H1 (cell line): Measurements from ENCODE around the gene CXCR3. TPM values are rescaled to one million over a fixed set of nuclear protein-coding genes. Genes with fewer than 3 reads are reported as not detected.

Experiments used
- CTCF ChIA-PET: fragments of 300-600 bp; sonication (Branson Sonifier 250); formaldehyde crosslinking; loops from one replicate; lab custom pipeline; 2021; ENCODE audit not compliant: partially characterized antibody; lab: Charles Lee
- POLR2A ChIA-PET: fragments of 300-600 bp; sonication (Branson Sonifier 250); formaldehyde crosslinking; loops from one replicate; lab custom pipeline; 2021; ENCODE audit warnings: inconsistent platforms; ENCODE audit not compliant: partially characterized antibody; lab: Charles Lee
- DNase-seq, 2 experiments: peaks; one replicate each; pipeline versions ENCODE4 v3.0.0 to v3.0.0-alpha.2; 2010 to 2022; ENCODE audit warnings: low spot score in 2 of 2, low read depth in 1 of 2, mixed read lengths in 1 of 2
- FAIRE-seq: peaks from 2 replicates; lab custom pipeline; 2011; peaks lifted over from hg19 to GRCh38; lab: Jason Lieb, UNC
- H2AFZ ChIP-seq: 2 replicates; pipeline ENCODE4 v1.8.1; 2012; ENCODE audit warnings: low read length, inconsistent platforms
- H2AK5ac ChIP-seq: 2 replicates; pipeline ENCODE4 v1.6.1; 2013; ENCODE audit warnings: low read depth, low read length
- H2BK120ac ChIP-seq: replicated peaks from 2 replicates; pipeline ENCODE3; 2013; ENCODE audit warnings: low read depth, low read length, inconsistent platforms
- H2BK12ac ChIP-seq: 2 replicates; pipeline ENCODE4 v1.6.1; 2013; ENCODE audit warnings: low read depth, low read length
- H2BK15ac ChIP-seq: 2 replicates; pipeline ENCODE4 v1.6.1; 2013; ENCODE audit warnings: low read length
- H2BK20ac ChIP-seq: 2 replicates; pipeline ENCODE4 v1.6.1; 2013; ENCODE audit warnings: low read length
- H2BK5ac ChIP-seq: 2 replicates; pipeline ENCODE4 v1.6.1; 2013; ENCODE audit warnings: low read depth, low read length
- H3K14ac ChIP-seq: 2 replicates; pipeline ENCODE4 v1.6.1; 2013; ENCODE audit warnings: inconsistent platforms; ENCODE audit not compliant: insufficient read length
- H3K18ac ChIP-seq: 2 replicates; pipeline ENCODE4 v1.6.1; 2013; ENCODE audit warnings: low read length; ENCODE audit errors: extremely low read depth
- H3K23ac ChIP-seq: 2 replicates; pipeline ENCODE4 v1.6.1; 2013; ENCODE audit warnings: inconsistent platforms; ENCODE audit not compliant: insufficient read length
- H3K23me2 ChIP-seq: 2 replicates; pipeline ENCODE4 v1.6.1; 2013; ENCODE audit warnings: low read depth, low read length
- H3K27ac ChIP-seq: 2 replicates; pipeline ENCODE4 v1.6.1; 2011; ENCODE audit warnings: low read depth, low read length, inconsistent platforms
- H3K27me3 ChIP-seq, 4 experiments: replicated peaks in 1 of 4; 1 replicate in 1 of 4; 2 replicates in 3 of 4; pipeline versions ENCODE4 v1.6.1 to v1.8.1; 2011 to 2013; ENCODE audit warnings: low read length in 3 of 4, mild to moderate bottlenecking in 3 of 4, inconsistent platforms in 2 of 4, mixed read lengths in 2 of 4, moderate library complexity in 1 of 4; ENCODE audit not compliant: control insufficient read depth in 3 of 4, insufficient read depth in 3 of 4; ENCODE audit errors: extremely low read depth in 1 of 4
- H3K36me3 ChIP-seq, 4 experiments: 2 replicates each; pipeline versions ENCODE4 v1.6.1 to v1.8.1; 2011 to 2013; ENCODE audit warnings: mild to moderate bottlenecking in 4 of 4, low read length in 3 of 4, moderate library complexity in 2 of 4, control low read depth in 1 of 4, inconsistent platforms in 1 of 4; ENCODE audit not compliant: insufficient read depth in 4 of 4, control insufficient read depth in 2 of 4
- H3K4ac ChIP-seq: replicated peaks from 2 replicates; pipeline ENCODE3; 2013; ENCODE audit warnings: low read length, low read depth, mixed read lengths, inconsistent platforms; ENCODE audit not compliant: insufficient read length
- H3K4me1 ChIP-seq, 4 experiments: replicated peaks in 1 of 4; 1 replicate in 1 of 4; 2 replicates in 3 of 4; pipeline versions ENCODE4 v1.6.1 to v1.8.1; 2011 to 2013; ENCODE audit warnings: low read length in 3 of 4, inconsistent platforms in 2 of 4, mixed read lengths in 1 of 4; ENCODE audit not compliant: insufficient read depth in 4 of 4, control insufficient read depth in 3 of 4
- H3K4me2 ChIP-seq, 2 experiments: 2 replicates each; pipeline versions ENCODE4 v1.6.1 to v1.8.1; 2011 to 2013; ENCODE audit warnings: low read depth in 2 of 2, low read length in 2 of 2, control low read depth in 1 of 2, inconsistent platforms in 1 of 2, mild to moderate bottlenecking in 1 of 2; ENCODE audit not compliant: insufficient read depth in 1 of 2
- H3K4me3 ChIP-seq, 4 experiments: fragments of 200-600, 300-600 bp in 1 of 4; sonication (generic), shearing (Covaris generic), sonication (Bioruptor Twin) in 1 of 4; 2 replicates each; pipeline versions ENCODE4 v1.5.1 to v1.8.1; 2011 to 2016; ENCODE audit warnings: low read length in 4 of 4, low read depth in 3 of 4, control low read depth in 2 of 4, inconsistent platforms in 2 of 4, mild to moderate bottlenecking in 2 of 4, mixed read lengths in 1 of 4, moderate library complexity in 1 of 4; ENCODE audit not compliant: insufficient read depth in 2 of 4; ENCODE audit errors: extremely low read depth in 1 of 4
- H3K56ac ChIP-seq: replicated peaks from 2 replicates; pipeline ENCODE3; 2013; ENCODE audit warnings: low read depth, mild to moderate bottlenecking, mixed read lengths, low read length, inconsistent platforms; ENCODE audit not compliant: insufficient read length
- H3K79me1 ChIP-seq: 2 replicates; pipeline ENCODE4 v1.6.1; 2013; ENCODE audit warnings: low read depth, low read length, control low read depth
- H3K79me2 ChIP-seq, 2 experiments: 2 replicates each; pipeline versions ENCODE4 v1.6.1 to v1.8.1; 2012 to 2013; ENCODE audit warnings: low read length in 2 of 2, mild to moderate bottlenecking in 2 of 2, inconsistent platforms in 1 of 2; ENCODE audit not compliant: insufficient read depth in 2 of 2, control insufficient read depth in 1 of 2
- H3K9ac ChIP-seq, 4 experiments: replicated peaks in 1 of 4; 1 replicate in 1 of 4; 2 replicates in 3 of 4; pipeline versions ENCODE4 v1.6.1 to v1.8.1; 2011 to 2013; ENCODE audit warnings: low read depth in 3 of 4, low read length in 3 of 4, control low read depth in 2 of 4, mild to moderate bottlenecking in 2 of 4, moderate library complexity in 2 of 4, inconsistent platforms in 1 of 4; ENCODE audit errors: extremely low read depth in 1 of 4
- H3K9me3 ChIP-seq, 2 experiments: 2 replicates each; pipeline versions ENCODE4 v1.6.1 to v1.8.1; 2012 to 2013; ENCODE audit warnings: mild to moderate bottlenecking in 2 of 2, moderate library complexity in 2 of 2, control low read depth in 1 of 2, inconsistent platforms in 1 of 2, low read depth in 1 of 2, low read length in 1 of 2, mixed read lengths in 1 of 2; ENCODE audit not compliant: insufficient read depth in 2 of 2
- H4K20me1 ChIP-seq, 2 experiments: replicated peaks in 1 of 2; 2 replicates each; pipeline versions ENCODE3 to v1.8.1; 2011 to 2013; ENCODE audit warnings: inconsistent platforms in 2 of 2, low read length in 2 of 2, mild to moderate bottlenecking in 1 of 2; ENCODE audit not compliant: insufficient read depth in 2 of 2, control insufficient read depth in 1 of 2
- H4K5ac ChIP-seq: 2 replicates; pipeline ENCODE4 v1.6.1; 2013; ENCODE audit warnings: low read length, low read depth, mixed read lengths, inconsistent platforms; ENCODE audit not compliant: insufficient read length
- H4K8ac ChIP-seq: 2 replicates; pipeline ENCODE4 v1.8.0; 2013; ENCODE audit warnings: mild to moderate bottlenecking, moderate library complexity, low read length, inconsistent platforms; ENCODE audit not compliant: insufficient read depth; ENCODE audit errors: extremely low read depth
- H4K91ac ChIP-seq: replicated peaks from 2 replicates; pipeline ENCODE3; 2013; ENCODE audit warnings: low read length, mixed read lengths, inconsistent platforms; ENCODE audit not compliant: insufficient read length
- CHD1 ChIP-seq: IDR thresholded peaks from 2 replicates; pipeline ENCODE4 v1.6.1; 2012; ENCODE audit warnings: low read depth, low read length, improper control_type of control experiment
- EP300 ChIP-seq, 2 experiments: IDR thresholded peaks; 1 replicate in 1 of 2; 2 replicates in 1 of 2; pipeline ENCODE4 v1.6.1; 2011 to 2012; ENCODE audit warnings: low read depth in 2 of 2, low read length in 2 of 2, mild to moderate bottlenecking in 2 of 2, borderline replicate concordance in 1 of 2, inconsistent platforms in 1 of 2, moderate library complexity in 1 of 2
- JUND ChIP-seq: IDR thresholded peaks from 2 replicates; pipeline ENCODE4 v1.6.1; 2011; ENCODE audit warnings: mild to moderate bottlenecking, improper control_type of control experiment, low read length
- RFX5 ChIP-seq: IDR thresholded peaks from 2 replicates; pipeline ENCODE4 v1.6.1; 2011; ENCODE audit warnings: low read depth, low read length, improper control_type of control experiment, borderline replicate concordance
- SIN3A ChIP-seq, 2 experiments: IDR thresholded peaks in 1 of 2; conservative IDR thresholded peaks in 1 of 2; 2 replicates each; pipeline ENCODE4 v1.6.1; 2011 to 2012; ENCODE audit warnings: low read length in 2 of 2, improper control_type of control experiment in 1 of 2, low read depth in 1 of 2, mild to moderate bottlenecking in 1 of 2
- SP2 ChIP-seq: IDR thresholded peaks from 2 replicates; pipeline ENCODE4 v1.6.1; 2012; ENCODE audit warnings: mild to moderate bottlenecking, low read length, inconsistent platforms
- WGBS, 2 experiments: shearing (Covaris generic) in 1 of 2; methylation state at CpG; one replicate each; pipeline versions ENCODE4 v1.1.6 to v1.1.7; 2013 to 2015; ENCODE audit warnings: low lambda C conversion rate in 2 of 2, mixed read lengths in 2 of 2, inconsistent platforms in 1 of 2, low coverage in 1 of 2, missing lambda C conversion rate in 1 of 2; ENCODE audit not compliant: insufficient replicate concordance in 2 of 2, insufficient coverage in 1 of 2, insufficient read length in 1 of 2; ENCODE audit errors: extremely low coverage in 1 of 2, missing lambda C conversion rate in 1 of 2; 5-methylcytosine and 5-hydroxymethylcytosine counted together
- polyA plus RNA-seq, 7 experiments: library from polyadenylated mRNA; depleted of rRNA in 3 of 7; stranded (reverse) in 5 of 7; unstranded in 2 of 7; fragments of >200 nt in 5 of 7; fragments of 200-250 nt in 2 of 7; gene quantifications; 1 replicate in 5 of 7; 2 replicates in 1 of 7; 4 replicates in 1 of 7; pipeline versions ENCODE4 v1.2.1 to v1.2.3, GENCODE V29; 2011 to 2013; ENCODE audit warnings: missing spikeins in 2 of 7, mixed read lengths in 2 of 7
- total RNA-seq: library from RNA; stranded (reverse); fragmentation: NEBNext Ultra II Directional; extraction: Animal tissue kit (Norgen Biotek cat#: 25700); gene quantifications from 2 replicates; pipeline ENCODE4 v1.2.1, GENCODE V29; 2021

The CXCR3 gene
- total and polyA plus RNA-seq, 2 of the 8 experiments (the other 6 are each of a cell fraction or from before 2014, with no cell fraction given) = not detected

DNA sequence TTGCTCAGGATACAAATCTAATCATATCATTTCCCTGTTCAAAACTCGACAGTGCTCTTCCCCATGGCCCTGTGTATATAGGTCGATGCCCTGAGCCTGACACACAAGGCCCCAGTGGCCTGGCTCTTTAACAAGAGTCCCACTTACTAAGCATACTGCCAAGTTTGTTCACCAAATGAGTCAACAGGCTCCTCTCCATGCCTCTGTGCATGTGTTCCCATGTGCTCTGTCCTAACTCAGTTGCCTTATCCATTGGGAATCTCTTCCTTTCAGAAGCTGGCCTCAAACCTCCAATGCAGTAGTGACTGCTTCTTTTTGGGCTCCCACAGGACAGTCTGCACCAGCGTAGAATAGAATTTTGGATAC, 18.9 kb upstream of the CXCR3 start:
- Histone ChIP-seq H3K79me1 (no peaks in the 10 kb centered on the region), H2BK20ac (no peak overlapping the region), H3K4me2 (no peak overlapping the region), H2BK12ac (no peak overlapping the region), H3K27ac (no peak overlapping the region; the same call in 1 of the 2 replicates), H2BK15ac (no peak overlapping the region), H3K23me2 (no peaks in the 10 kb centered on the region), H3K4ac (no peak overlapping the region), H3K23ac (no peak overlapping the region), H3K4me3 (no peak overlapping the region), H3K14ac (no peak overlapping the region), H4K8ac (no peak overlapping the region), H3K9me3 (no peaks in the 10 kb centered on the region), H2AFZ (no peak overlapping the region), H4K91ac (no peak overlapping the region), H4K5ac (no peak overlapping the region), H3K27me3 (no peaks in the 10 kb centered on the region), H3K36me3 (no peaks in the 10 kb centered on the region), H3K79me2 (no peaks in the 10 kb centered on the region), H3K18ac (no peak overlapping the region), H4K20me1 (no peaks in the 10 kb centered on the region), H3K9ac (no peak overlapping the region), H3K56ac (no peak overlapping the region)
- 90% methylated on average over 3 of the region's 3 CpGs; no CpG with 5 or more reads in 1 of the 2 experiments for WGBS, 2 experiments
- ChIA-PET POLR2A (no interaction called here), CTCF (no interaction called here)
- DNase-seq (no peak), FAIRE-seq (no peak)
- TF ChIP-seq EP300 (IDR thresholded peaks at IDR 0.05; ENCODE audit: borderline replicate concordance in 1 of 2, low read depth in 2 of 2, low read length in 2 of 2) (no peak), SIN3A (conservative IDR thresholded peaks at IDR 0.05 in 1 of 2, IDR thresholded peaks at IDR 0.05 in 1 of 2; ENCODE audit: low read depth in 1 of 2, low read length in 2 of 2) (no peak), RFX5 (no peak), SP2 (no peak), JUND (no peak), CHD1 (no peak)
- TF ChIP-seq, all 59 proteins: peak for 0
- Histone ChIP-seq H3K4me1 (no peaks in the 10 kb centered on the region), H2AK5ac (no peak overlapping the region), H2BK120ac (no peak overlapping the region), H2BK5ac (no peak overlapping the region)
